Bronchial epithelial cell (primary cell): ENCODE data around the gene NUDT4. TPM values are rescaled to one million over a fixed set of nuclear protein-coding genes. Genes with fewer than 3 reads are reported as not detected.
A peak's percentile ranks its signal among the peaks of the same experiment; 100 is the strongest.
"Not testable (repeated sequence)": the region's sequence is repeated elsewhere in the genome, so short reads cannot be mapped to it uniquely, and the experiment has no call there.

Source experiments
- DNase-seq: peaks from one replicate; pipeline ENCODE4 v3.0.0-alpha.2; 2010; ENCODE audit warnings: low read depth
- FAIRE-seq: peaks from 2 replicates; lab custom pipeline; 2011; peaks lifted over from hg19 to GRCh38; lab: Jason Lieb, UNC
- H3K27me3 ChIP-seq: 2 replicates; pipeline ENCODE4 v1.5.1; 2011; ENCODE audit warnings: low read length; ENCODE audit not compliant: control insufficient read depth, insufficient read depth
- H3K36me3 ChIP-seq: 2 replicates; pipeline ENCODE4 v1.5.1; 2011; ENCODE audit warnings: low read length; ENCODE audit not compliant: control insufficient read depth, insufficient read depth
- H3K4me3 ChIP-seq: 2 replicates; pipeline ENCODE4 v1.5.1; 2011; ENCODE audit warnings: mild to moderate bottlenecking, low read depth, low read length, control low read depth
- total RNA-seq: library from RNA; depleted of rRNA; stranded (reverse); fragments of >200 nt; gene quantifications from 2 replicates; pipeline ENCODE4 v1.2.1, GENCODE V29; 2014
- TF ChIP-seq, protein P1 (sequence below): IDR thresholded peaks from 2 replicates; pipeline ENCODE4 v1.5.1; 2011; ENCODE audit warnings: mild to moderate bottlenecking, moderate library complexity, low read length, control low read depth, inconsistent platforms; ENCODE audit not compliant: insufficient read depth, severe bottlenecking

Gene NUDT4
- total RNA-seq, 1 donor from 2014 or later = 34.2 TPM

- peaks cover 2% of the 10 kb centered on the region for H3K36me3 ChIP-seq
- H3K27me3 ChIP-seq = no peaks in the 10 kb centered on the region
- peak; percentile 67 for DNase-seq
- no peak overlapping the region for H3K4me3 ChIP-seq
- TF ChIP-seq, protein P1, sequence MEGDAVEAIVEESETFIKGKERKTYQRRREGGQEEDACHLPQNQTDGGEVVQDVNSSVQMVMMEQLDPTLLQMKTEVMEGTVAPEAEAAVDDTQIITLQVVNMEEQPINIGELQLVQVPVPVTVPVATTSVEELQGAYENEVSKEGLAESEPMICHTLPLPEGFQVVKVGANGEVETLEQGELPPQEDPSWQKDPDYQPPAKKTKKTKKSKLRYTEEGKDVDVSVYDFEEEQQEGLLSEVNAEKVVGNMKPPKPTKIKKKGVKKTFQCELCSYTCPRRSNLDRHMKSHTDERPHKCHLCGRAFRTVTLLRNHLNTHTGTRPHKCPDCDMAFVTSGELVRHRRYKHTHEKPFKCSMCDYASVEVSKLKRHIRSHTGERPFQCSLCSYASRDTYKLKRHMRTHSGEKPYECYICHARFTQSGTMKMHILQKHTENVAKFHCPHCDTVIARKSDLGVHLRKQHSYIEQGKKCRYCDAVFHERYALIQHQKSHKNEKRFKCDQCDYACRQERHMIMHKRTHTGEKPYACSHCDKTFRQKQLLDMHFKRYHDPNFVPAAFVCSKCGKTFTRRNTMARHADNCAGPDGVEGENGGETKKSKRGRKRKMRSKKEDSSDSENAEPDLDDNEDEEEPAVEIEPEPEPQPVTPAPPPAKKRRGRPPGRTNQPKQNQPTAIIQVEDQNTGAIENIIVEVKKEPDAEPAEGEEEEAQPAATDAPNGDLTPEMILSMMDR = no peak
- FAIRE-seq = no peak
Measured at GRCh38 chr12:93387780-93388179, 10.1 kb downstream of the NUDT4 start.

GRCh38 chr12:93390031-93390430 lies 12.3 kb downstream of the NUDT4 start:
- Histone ChIP-seq H3K27me3 (no peaks in the 10 kb centered on the region), H3K36me3 (peaks cover 2% of the 10 kb centered on the region), H3K4me3 (no peak overlapping the region)
- DNase-seq = peak; percentile 25
- FAIRE-seq = no peak
- TF ChIP-seq, protein P1 = no peak

DNA sequence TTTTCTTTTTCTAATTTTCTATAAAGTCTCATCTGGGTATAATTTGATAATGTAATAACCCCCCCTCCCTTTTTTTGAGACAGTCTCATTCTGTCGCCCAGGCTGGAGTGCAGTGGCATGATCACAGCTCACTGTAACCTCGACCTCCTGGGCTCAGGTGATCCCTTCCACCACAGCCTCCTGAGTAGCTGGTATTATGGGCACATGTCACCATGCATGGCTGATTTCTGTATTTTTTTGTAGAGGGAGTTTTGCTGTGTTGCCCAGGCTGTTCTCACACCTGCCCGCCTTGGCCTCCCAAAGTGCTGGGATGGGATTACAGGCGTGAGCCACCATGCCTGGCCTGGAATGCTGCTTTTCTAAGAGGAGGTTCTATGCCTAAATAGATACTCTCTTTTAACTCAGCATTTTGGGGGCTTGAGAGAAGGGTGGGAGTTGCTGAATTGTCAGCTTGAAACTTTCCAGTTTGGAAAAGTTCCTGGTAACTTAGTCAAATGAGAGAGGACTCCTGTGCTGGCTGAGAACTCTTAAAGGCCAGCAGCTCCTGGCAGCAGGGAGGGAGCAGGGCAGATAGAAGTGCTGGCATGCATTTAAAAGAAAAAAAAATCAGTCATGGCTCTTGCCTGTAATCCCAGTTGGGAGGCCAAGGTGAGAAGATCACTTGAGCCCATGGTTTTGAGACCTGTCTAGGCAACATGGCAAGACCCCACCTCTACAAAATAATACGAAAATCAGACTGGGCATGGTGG lies 13.0 kb downstream of the NUDT4 start:
- H3K36me3 ChIP-seq = peaks cover 2% of the 10 kb centered on the region
- TF ChIP-seq, protein P1 = no peak
- H3K27me3 ChIP-seq = no peaks in the 10 kb centered on the region
- no peak for FAIRE-seq
- H3K4me3 ChIP-seq = no peak overlapping the region
- DNase-seq = no peak

- TF ChIP-seq, protein P1 = no peak
- FAIRE-seq (no peak), DNase-seq (no peak)
- no peaks in the 10 kb centered on the region for H3K27me3 ChIP-seq
- no peak overlapping the region for H3K4me3 ChIP-seq
- peaks cover 2% of the 10 kb centered on the region for H3K36me3 ChIP-seq
Measured at GRCh38 chr12:93393425-93393824, 15.7 kb downstream of the NUDT4 start.

DNA sequence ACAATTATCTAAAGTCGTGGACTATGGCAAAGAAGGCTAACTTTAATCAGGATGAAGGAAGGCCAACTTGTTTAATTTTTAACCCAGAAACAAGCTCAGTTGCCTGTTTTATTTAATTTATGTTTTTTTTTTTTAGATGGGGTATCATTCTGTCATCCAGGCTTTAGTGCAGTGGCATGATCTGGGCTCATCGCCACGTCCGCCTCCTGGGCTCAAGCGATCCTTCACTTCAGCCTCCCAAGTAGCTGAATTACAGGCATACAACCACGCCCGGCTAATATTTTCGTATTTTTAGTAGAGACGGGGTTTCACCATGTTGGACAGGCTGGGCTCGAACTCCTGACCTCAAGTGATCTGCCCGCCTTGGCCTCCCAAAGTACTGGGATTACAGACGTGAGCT lies 19.7 kb downstream of the NUDT4 start:
- Histone ChIP-seq H3K4me3 (no peak overlapping the region), H3K36me3 (peaks cover 3% of the 10 kb centered on the region), H3K27me3 (no peaks in the 10 kb centered on the region)
- DNase-seq = no peak
- FAIRE-seq = no peak
- TF ChIP-seq, protein P1 = no peak

- not testable (repeated sequence) for H3K36me3 ChIP-seq, H3K27me3 ChIP-seq, H3K4me3 ChIP-seq, DNase-seq
- FAIRE-seq = peak; percentile 83
Measured at GRCh38 chr12:93399183-93399863, 21.6 kb downstream of the NUDT4 start.
